Right lobe of liver (tissue), 6 donors: ENCODE data around the gene SCTR. TPM values are rescaled to one million over a fixed set of nuclear protein-coding genes. Genes with fewer than 3 reads are reported as not detected.
A peak's percentile ranks its signal among the peaks of the same experiment; 100 is the strongest.

Experiments used
- ATAC-seq, 4 donors: fragments of 200-7000 bp; cut with Tn5 transposase; one replicate each; pipeline ENCODE4 v1.9.1; 2020; ENCODE audit warnings: mild to moderate bottlenecking in 4 of 4, moderate library complexity in 4 of 4
- DNase-seq, 3 donors: peaks; one replicate each; pipeline ENCODE4 v3.0.0-alpha.2; 2020
- H3K27ac ChIP-seq, 3 donors: fragments of 200-600 bp; one replicate each; pipeline ENCODE4 v1.8.0; 2022
- H3K27me3 ChIP-seq, 2 donors: fragments of 200-600 bp; one replicate each; pipeline ENCODE4 v1.8.0; 2022
- H3K36me3 ChIP-seq, 4 donors: fragments of 200-600 bp; sonication (generic) in 1 of 4; one replicate each; pipeline versions ENCODE4 v1.5.1 to v1.8.0; 2017 to 2022; ENCODE audit warnings: control low read depth in 1 of 4
- H3K4me1 ChIP-seq, 4 donors: fragments of 200-600 bp; sonication (generic) in 1 of 4; one replicate each; pipeline versions ENCODE4 v1.5.1 to v1.8.0; 2017 to 2022; ENCODE audit warnings: control low read depth in 1 of 4
- H3K4me3 ChIP-seq, 3 donors: fragments of 200-600 bp; one replicate each; pipeline ENCODE4 v1.8.0; 2022
- H3K9me3 ChIP-seq, 4 donors: fragments of 200-600 bp; sonication (generic) in 1 of 4; one replicate each; pipeline versions ENCODE4 v1.5.1 to v1.8.0; 2017 to 2022; ENCODE audit warnings: control low read depth in 1 of 4
- POLR2A ChIP-seq: fragments of 450-650 bp; IDR thresholded peaks from one replicate; pipeline ENCODE4 v1.6.1; 2017; ENCODE audit warnings: antibody characterized with exemption, mild to moderate bottlenecking
- WGBS: methylation state at CpG from one replicate; pipeline ENCODE4 v1.1.6; 2018; ENCODE audit warnings: low coverage, low lambda C conversion rate; ENCODE audit not compliant: insufficient coverage; ENCODE audit errors: missing lambda C conversion rate; 5-methylcytosine and 5-hydroxymethylcytosine counted together
- intact Hi-C, 2 donors: fragments of 100-400 bp; cut with DNase I; formaldehyde crosslinking; loops; one replicate each; pipeline versions ENCODE4 v1.11.2 to v1.14.1; 2022
- total RNA-seq, 6 experiments: library from RNA; depleted of rRNA in 2 of 6; stranded (reverse); fragments of >200 nt in 2 of 6; fragmentation: NEBNext Ultra II Directional in 3 of 6; extraction: Animal tissue kit (Norgen Biotek cat#: 25700) in 3 of 6; gene quantifications; one replicate each; pipeline versions ENCODE4 v1.1.0 to v1.2.4, GENCODE V29; 2016 to 2023
- TF ChIP-seq, protein P1 (sequence below), 4 donors: fragments of 200-600 bp in 3 of 4; fragments of 450-650 bp in 1 of 4; IDR thresholded peaks; one replicate each; pipeline versions ENCODE4 v1.5.1 to v1.8.0; 2016 to 2022; ENCODE audit warnings: antibody characterized with exemption in 4 of 4, mild to moderate bottlenecking in 2 of 4
- donor health status: DM: no; HTN: yes; CAD: no.
- donor health status: DM: no; HTN: no; CAD: no.
- donor health status: DM: no; HTN: no; CAD: no.
- donor health status: DM: no; HTN: yes; CAD: no.
- donor health status: DM: no; HTN: yes; CAD: no.

The SCTR gene
- total RNA-seq, 6 experiments from 2014 or later = 0.12 to 0.38 (median 0.35) TPM; not detected in 2

- WGBS = 61% methylated on average over 3 of the region's 3 CpGs
- Histone ChIP-seq H3K27me3 (no peaks in the 10 kb centered on the region), H3K36me3 (no peaks in the 10 kb centered on the region), H3K4me3 (no peak overlapping the region), H3K9me3 (no peaks in the 10 kb centered on the region), H3K4me1 (no peaks in the 10 kb centered on the region), H3K27ac (no peak overlapping the region)
- ATAC-seq (peak in 1 of 4 donors; percentile 24), DNase-seq (no peak)
- intact Hi-C loops = no loop called here
- TF ChIP-seq, protein P1, sequence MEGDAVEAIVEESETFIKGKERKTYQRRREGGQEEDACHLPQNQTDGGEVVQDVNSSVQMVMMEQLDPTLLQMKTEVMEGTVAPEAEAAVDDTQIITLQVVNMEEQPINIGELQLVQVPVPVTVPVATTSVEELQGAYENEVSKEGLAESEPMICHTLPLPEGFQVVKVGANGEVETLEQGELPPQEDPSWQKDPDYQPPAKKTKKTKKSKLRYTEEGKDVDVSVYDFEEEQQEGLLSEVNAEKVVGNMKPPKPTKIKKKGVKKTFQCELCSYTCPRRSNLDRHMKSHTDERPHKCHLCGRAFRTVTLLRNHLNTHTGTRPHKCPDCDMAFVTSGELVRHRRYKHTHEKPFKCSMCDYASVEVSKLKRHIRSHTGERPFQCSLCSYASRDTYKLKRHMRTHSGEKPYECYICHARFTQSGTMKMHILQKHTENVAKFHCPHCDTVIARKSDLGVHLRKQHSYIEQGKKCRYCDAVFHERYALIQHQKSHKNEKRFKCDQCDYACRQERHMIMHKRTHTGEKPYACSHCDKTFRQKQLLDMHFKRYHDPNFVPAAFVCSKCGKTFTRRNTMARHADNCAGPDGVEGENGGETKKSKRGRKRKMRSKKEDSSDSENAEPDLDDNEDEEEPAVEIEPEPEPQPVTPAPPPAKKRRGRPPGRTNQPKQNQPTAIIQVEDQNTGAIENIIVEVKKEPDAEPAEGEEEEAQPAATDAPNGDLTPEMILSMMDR (IDR thresholded peaks at IDR 0.05) = no peak
- TF ChIP-seq POLR2A = no peak
These were observed 74.8 kb downstream of the SCTR start for GRCh38 chr2:119449521-119449920.

- ATAC-seq = peak in 1 of 4 donors; percentile 12
- Histone ChIP-seq H3K36me3 (no peaks in the 10 kb centered on the region), H3K4me1 (no peaks in the 10 kb centered on the region), H3K27ac (no peak overlapping the region), H3K4me3 (no peak overlapping the region), H3K27me3 (no peaks in the 10 kb centered on the region), H3K9me3 (no peaks in the 10 kb centered on the region)
- 69% methylated on average over 8 of the region's 9 CpGs for WGBS
- intact Hi-C loops = no loop called here
- no peak for TF ChIP-seq POLR2A
- TF ChIP-seq, protein P1 (IDR thresholded peaks at IDR 0.05) = no peak
- no peak for DNase-seq
These were observed 75.7 kb downstream of the SCTR start for GRCh38 chr2:119448427-119449141.

- Histone ChIP-seq H3K9me3 (no peaks in the 10 kb centered on the region), H3K4me1 (no peaks in the 10 kb centered on the region), H3K27ac (no peak overlapping the region), H3K36me3 (no peaks in the 10 kb centered on the region), H3K27me3 (no peaks in the 10 kb centered on the region), H3K4me3 (no peak overlapping the region)
- DNase-seq (no peak), ATAC-seq (no peak)
- TF ChIP-seq POLR2A = no peak
- TF ChIP-seq, protein P1 (IDR thresholded peaks at IDR 0.05) = no peak
- WGBS = 68% methylated on average over 9 of the region's 9 CpGs
- intact Hi-C loops = no loop called here
These were observed 78.2 kb downstream of the SCTR start for GRCh38 chr2:119446037-119446436.

DNA sequence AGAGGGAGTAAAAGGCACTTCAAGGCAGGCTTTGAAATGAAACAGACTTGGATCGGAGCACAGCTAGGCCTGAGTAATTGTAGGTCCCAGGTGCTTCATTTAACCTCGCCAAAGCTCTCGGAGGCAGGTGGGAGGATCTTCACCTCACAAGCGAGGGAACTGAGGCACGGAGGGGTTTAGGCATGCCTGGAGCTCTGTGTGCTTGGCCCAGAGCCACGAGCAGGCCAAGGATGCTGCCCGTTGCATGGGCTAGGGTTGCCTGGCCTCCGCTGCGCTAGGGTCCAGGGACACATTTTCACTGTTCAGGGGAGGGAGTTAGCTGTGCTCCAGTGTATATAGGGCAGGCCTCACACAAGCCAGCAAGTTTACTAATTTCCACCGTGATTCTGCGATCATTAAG lies 81.4 kb downstream of the SCTR start:
- 56% methylated on average over 3 of the region's 11 CpGs for WGBS
- Histone ChIP-seq H3K27ac (no peak overlapping the region), H3K9me3 (no peaks in the 10 kb centered on the region), H3K4me3 (no peak overlapping the region), H3K36me3 (peaks cover 0 to 21% (median 8%) of the 10 kb centered on the region in 4 donors), H3K4me1 (peaks cover 0 to 6% (median 3%) of the 10 kb centered on the region in 4 donors), H3K27me3 (no peaks in the 10 kb centered on the region)
- no peak for DNase-seq
- TF ChIP-seq, protein P1 (IDR thresholded peaks at IDR 0.05) = no peak
- no peak for TF ChIP-seq POLR2A
- peak in 3 of 4 donors; percentile 7 to 14 (median 14) for ATAC-seq
- intact Hi-C loops = no loop called here
